GM12892 (cell line): ENCODE measurements around the gene ADA.

Source experiments
- POLR2A ChIP-seq: IDR thresholded peaks from 2 replicates; pipeline ENCODE4 v1.6.1; 2011; ENCODE audit warnings: low read depth, low read length, control low read depth
- POLR2AphosphoS5 ChIP-seq: IDR thresholded peaks from 2 replicates; pipeline ENCODE4 v1.6.1; 2011; ENCODE audit warnings: low read depth, low read length, control low read depth

GRCh38 chr20:44597516-44597915, 54.0 kb downstream of the ADA start:
- TF ChIP-seq POLR2A (no peak), POLR2AphosphoS5 (no peak)
